Activated CD8-positive, alpha-beta memory T cell treated with anti-CD3 and anti-CD28 coated beads for 36 hours (primary cell): ENCODE measurements around the gene ICE2. TPM values are rescaled to one million over a fixed set of nuclear protein-coding genes. Genes with fewer than 3 reads are reported as not detected.

Source experiments
- CTCF ChIA-PET: fragments of 350-600 bp; sonication (Branson Sonifier 250); formaldehyde crosslinking; loops from one replicate; lab custom pipeline; 2021; ENCODE audit warnings: antibody characterized with exemption; lab: Charles Lee
- POLR2A ChIA-PET: fragments of 350-600 bp; sonication (Branson Sonifier 250); formaldehyde crosslinking; loops from one replicate; lab custom pipeline; 2021; ENCODE audit warnings: antibody characterized with exemption; lab: Charles Lee
- total RNA-seq, 2 experiments: library from RNA; stranded (reverse); gene quantifications; one replicate each; pipeline ENCODE4 v1.2.3, GENCODE V29; 2021

Gene ICE2
- 10 to 100 TPM; 59.9 to 61.3 TPM for total RNA-seq

- ChIA-PET CTCF (no interaction called here), POLR2A (interaction anchor here (0.9 to 1.3 kb wide), 3 partner anchors 42 to 116 kb away, joined by 4 to 15 read pairs (median 9); partner anchors contain the start of gene ANXA2)
Observed at GRCh38 chr15:60478566-60479360, at the start of gene ICE2. Gene ICE2, minus strand, starts transcription at chr15:60479142. Its CDS starts 1,165 bp downstream, at chr15:60477977.

GRCh38 chr15:60528530-60528929 is 49.6 kb upstream of the ICE2 start:
- ChIA-PET CTCF (interaction anchor here (1.2 to 1.6 kb wide), 2 partner anchors 8 to 169 kb away, joined by 3 to 5 read pairs; no protein-coding TSS in a partner anchor), POLR2A (no interaction called here)

DNA sequence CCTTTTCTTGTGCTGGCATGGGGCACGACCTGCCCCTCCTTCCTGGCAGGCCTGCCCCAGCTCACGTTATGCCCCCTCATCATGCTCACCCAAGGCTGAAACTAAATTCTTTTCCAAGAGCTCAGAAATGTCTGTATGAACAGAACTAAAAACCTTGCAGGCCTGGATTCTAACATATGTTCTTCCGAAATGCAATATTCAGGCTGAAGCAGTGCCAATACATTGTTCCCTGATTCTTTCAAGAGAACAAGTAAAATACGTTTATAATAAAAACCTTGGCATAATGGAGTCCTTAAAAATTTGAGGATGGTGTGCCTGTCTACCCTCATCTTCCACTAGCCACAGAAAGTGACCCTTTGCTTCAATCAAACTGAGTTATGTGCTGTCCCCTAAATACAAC is 48.5 kb upstream of the ICE2 start:
- POLR2A ChIA-PET = interaction anchor here (1.0 to 1.2 kb wide), 2 partner anchors 58 to 318 kb away, joined by 3 read pairs; no protein-coding TSS in a partner anchor
- CTCF ChIA-PET = interaction anchor here (1.6 kb wide), 1 partner anchor 168 kb away, joined by 3 read pairs; no protein-coding TSS in a partner anchor

DNA sequence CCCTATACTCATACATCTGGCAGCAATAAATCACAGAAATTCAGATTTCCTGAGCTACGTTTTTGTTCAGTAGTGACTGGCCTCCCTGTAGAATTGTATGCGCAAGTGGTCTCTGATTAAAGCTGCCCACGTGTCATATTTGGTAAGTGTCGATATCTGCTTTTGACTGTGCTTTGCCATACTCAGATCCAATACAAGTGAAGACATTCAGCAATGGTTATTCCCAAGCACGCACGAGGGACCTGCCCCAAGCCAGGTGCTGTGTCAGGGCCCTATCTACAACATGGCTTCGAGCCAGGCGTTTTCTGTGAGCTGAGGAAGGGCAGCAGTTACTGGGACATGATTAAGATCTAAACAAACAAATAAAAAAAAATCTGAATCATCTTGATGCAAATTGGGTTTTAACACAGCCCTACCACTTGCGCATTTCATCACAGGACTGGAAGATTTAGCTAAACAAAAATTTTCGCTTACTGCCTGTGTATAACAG is 47.2 kb upstream of the ICE2 start:
- POLR2A ChIA-PET = interaction anchor here (0.6 to 1.2 kb wide), 4 partner anchors 14 to 319 kb away, joined by 3 to 8 read pairs (median 3); no protein-coding TSS in a partner anchor

GRCh38 chr15:60525341-60526039 is 46.5 kb upstream of the ICE2 start:
- CTCF ChIA-PET = no interaction called here
- POLR2A ChIA-PET = interaction anchor here (0.6 kb wide), 1 partner anchor 15 kb away, joined by 8 read pairs; no protein-coding TSS in a partner anchor

More for the DNA sequence above, 47.2 kb upstream of the ICE2 start:
- CTCF ChIA-PET = interaction anchor here (0.9 kb wide), 1 partner anchor 48 kb away, joined by 3 read pairs; no protein-coding TSS in a partner anchor

GRCh38 chr15:60523056-60523455 is 44.1 kb upstream of the ICE2 start:
- ChIA-PET CTCF (no interaction called here), POLR2A (no interaction called here)

GRCh38 chr15:60520825-60521368 is 42.0 kb upstream of the ICE2 start:
- ChIA-PET CTCF (interaction anchor here (0.6 to 3.7 kb wide), 22 partner anchors 8 to 190 kb away, joined by 3 to 20 read pairs (median 5); partner anchors contain the start of gene ANXA2), POLR2A (interaction anchor here (0.5 to 1.6 kb wide), 8 partner anchors 12 to 717 kb away, joined by 3 to 9 read pairs (median 4); no protein-coding TSS in a partner anchor)

DNA sequence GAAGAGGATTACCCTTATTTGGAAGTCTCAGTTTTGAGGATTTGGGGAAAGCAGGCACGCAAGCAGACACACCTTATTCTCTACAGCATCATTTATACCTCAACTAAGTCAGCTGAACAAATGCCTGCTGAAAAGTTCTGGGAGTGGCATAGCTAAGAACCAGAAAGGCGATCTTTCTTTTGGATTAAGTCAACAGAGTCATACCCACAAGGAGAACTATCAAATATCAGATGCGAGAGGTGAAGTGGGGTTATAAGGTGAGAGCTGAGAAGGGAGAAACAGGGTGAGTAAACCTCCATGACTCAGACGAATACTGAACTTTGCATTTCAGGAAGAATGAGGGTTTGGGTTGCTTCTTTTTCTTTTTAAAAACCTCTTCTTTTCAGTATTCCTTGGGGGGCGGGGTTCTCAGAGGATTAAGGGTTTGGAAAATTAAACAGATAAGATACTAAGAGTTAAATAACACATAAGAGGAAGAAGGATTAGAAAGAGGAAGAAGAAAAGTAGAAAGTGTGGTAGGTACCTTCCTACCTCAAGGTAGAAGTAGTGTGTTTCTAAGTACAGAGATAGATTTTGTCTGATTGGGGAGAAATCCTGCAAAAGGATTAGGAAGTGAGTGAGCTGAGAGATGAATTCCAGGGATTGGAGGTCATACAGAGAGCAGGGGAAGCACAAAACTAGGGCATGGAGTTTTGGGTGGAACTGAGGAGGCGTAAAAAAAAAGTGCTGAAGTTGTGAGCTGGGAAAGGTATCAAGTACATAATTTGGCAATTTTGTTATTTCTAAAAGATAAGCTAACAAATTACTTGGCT is 41.3 kb upstream of the ICE2 start:
- POLR2A ChIA-PET = interaction anchor here (0.6 to 1.6 kb wide), 9 partner anchors 11 to 279 kb away, joined by 3 to 9 read pairs (median 4); partner anchors contain the start of gene ANXA2

DNA sequence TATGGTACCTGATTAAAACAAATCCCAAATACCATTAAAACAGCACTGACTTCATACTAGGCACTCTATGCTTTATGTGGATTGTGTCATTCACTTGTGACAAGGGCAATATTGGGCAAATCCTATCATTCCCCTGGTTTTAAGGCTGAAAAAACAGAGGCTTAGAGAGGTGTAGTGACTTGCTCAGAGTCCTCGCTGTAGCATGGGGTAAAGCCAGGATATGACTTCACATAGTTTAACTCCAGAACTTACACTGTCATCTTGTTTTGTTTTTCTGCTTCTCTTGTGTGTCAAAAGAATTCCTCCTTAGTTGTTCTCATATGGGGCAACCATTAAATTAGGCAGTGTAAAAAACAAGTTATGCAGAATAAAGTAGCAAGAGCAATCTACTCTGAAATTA is 40.3 kb upstream of the ICE2 start:
- POLR2A ChIA-PET = interaction anchor here (0.6 to 1.6 kb wide), 4 partner anchors 10 to 398 kb away, joined by 3 to 5 read pairs (median 4); no protein-coding TSS in a partner anchor

More for the DNA sequence above, 41.3 kb upstream of the ICE2 start:
- CTCF ChIA-PET = interaction anchor here (0.8 to 3.7 kb wide), 21 partner anchors 9 to 189 kb away, joined by 3 to 20 read pairs (median 5); no protein-coding TSS in a partner anchor

GRCh38 chr15:60518511-60518910 is 39.6 kb upstream of the ICE2 start:
- POLR2A ChIA-PET = no interaction called here
- CTCF ChIA-PET = interaction anchor here (1.2 kb wide), 1 partner anchor 154 kb away, joined by 3 read pairs; no protein-coding TSS in a partner anchor

More for the DNA sequence above, 40.3 kb upstream of the ICE2 start:
- CTCF ChIA-PET = interaction anchor here (0.8 to 3.7 kb wide), 6 partner anchors 10 to 159 kb away, joined by 4 to 20 read pairs (median 12); no protein-coding TSS in a partner anchor

GRCh38 chr15:60514261-60514881 is 35.4 kb upstream of the ICE2 start:
- CTCF ChIA-PET = no interaction called here
- POLR2A ChIA-PET = no interaction called here

- ChIA-PET POLR2A (no interaction called here), CTCF (no interaction called here)
Observed at GRCh38 chr15:60513676-60514075, 34.7 kb upstream of the ICE2 start.

GRCh38 chr15:60512937-60513336 is 34.0 kb upstream of the ICE2 start:
- CTCF ChIA-PET = no interaction called here
- POLR2A ChIA-PET = no interaction called here

DNA sequence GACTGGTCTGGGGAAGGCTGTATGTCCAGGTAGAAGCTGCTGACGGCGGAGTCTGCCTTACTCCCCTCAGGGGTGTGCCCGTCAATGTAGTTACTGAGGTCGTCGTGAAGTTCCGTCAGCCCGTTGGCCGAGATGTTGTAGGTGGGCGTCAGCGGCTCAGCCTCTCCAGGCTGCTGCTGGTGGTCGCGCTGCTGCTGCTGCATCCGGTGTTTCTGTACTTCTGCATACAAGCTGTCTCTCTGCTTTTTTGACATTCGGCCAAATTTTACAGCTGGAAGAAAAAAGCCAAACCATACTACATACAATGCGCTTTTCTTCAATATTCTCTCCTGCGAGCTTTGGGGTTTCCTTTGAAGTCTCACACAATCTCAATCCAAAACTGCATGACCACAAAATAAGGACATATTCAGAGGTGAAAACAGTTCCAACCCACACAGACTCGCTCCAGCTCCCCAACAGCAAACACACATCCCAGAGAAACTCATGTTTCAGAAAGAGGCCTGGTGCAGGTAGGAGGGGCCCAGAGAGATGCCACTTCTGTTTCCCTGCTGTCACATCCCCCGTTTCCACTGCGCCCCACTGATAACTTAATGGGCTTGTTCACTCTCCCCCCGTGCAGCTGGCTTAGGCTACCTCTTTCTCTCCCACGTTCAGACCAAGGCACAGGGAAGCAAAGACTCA is 32.5 kb upstream of the ICE2 start:
- POLR2A ChIA-PET = interaction anchor here (0.5 kb wide), 1 partner anchor 57 kb away, joined by 9 read pairs; no protein-coding TSS in a partner anchor

DNA sequence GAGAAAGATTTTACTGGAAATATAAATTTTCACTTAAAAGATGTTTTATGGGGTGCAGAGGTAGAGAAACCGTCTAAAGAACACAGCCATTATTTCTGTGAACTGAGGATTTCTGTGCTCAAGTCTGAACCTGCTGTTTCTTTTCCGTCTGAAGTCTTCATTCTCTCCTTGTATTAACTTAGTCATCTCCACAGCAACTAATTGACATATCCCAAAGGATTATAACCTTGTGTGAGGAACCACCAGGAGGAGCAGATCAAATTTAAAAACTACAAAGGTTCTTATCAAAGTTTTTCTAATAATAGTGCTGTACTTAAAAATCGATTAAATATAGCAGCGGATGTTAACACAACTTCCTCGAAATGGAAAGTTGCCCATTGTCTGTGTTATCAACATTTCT is 31.1 kb upstream of the ICE2 start:
- ChIA-PET CTCF (interaction anchor here (0.7 to 2.7 kb wide), 2 partner anchors 11 to 228 kb away, joined by 3 to 20 read pairs; no protein-coding TSS in a partner anchor), POLR2A (interaction anchor here (1.1 kb wide), 1 partner anchor 10 kb away, joined by 3 read pairs; no protein-coding TSS in a partner anchor)

More for the DNA sequence above, 32.5 kb upstream of the ICE2 start:
- CTCF ChIA-PET = interaction anchor here (1.1 to 1.3 kb wide), 2 partner anchors 9 to 39 kb away, joined by 3 to 5 read pairs; no protein-coding TSS in a partner anchor

- POLR2A ChIA-PET = interaction anchor here (0.7 to 1.1 kb wide), 4 partner anchors 10 to 82 kb away, joined by 3 to 7 read pairs (median 4); no protein-coding TSS in a partner anchor
- CTCF ChIA-PET = interaction anchor here (0.7 to 2.7 kb wide), 4 partner anchors 11 to 408 kb away, joined by 3 to 20 read pairs (median 6); no protein-coding TSS in a partner anchor
Observed at GRCh38 chr15:60509470-60509869, 30.5 kb upstream of the ICE2 start.
